HG03280 (cell line): Measurements from ENCODE around the gene TAP1.
A peak's percentile ranks its signal among the peaks of the same experiment; 100 is the strongest.

Experiments used
- ATAC-seq: cut with Tn5 transposase; IDR thresholded peaks from one replicate; pipeline ENCODE4 v1.9.1; 2021; ENCODE audit warnings: mild to moderate bottlenecking, moderate library complexity; ENCODE audit not compliant: unreplicated experiment

Gene TAP1

GRCh38 chr6:32865724-32866443 is 12.4 kb upstream of the TAP1 start:
- ATAC-seq: no peak

GRCh38 chr6:32862725-32863124 is 9.2 kb upstream of the TAP1 start:
- no peak for ATAC-seq

GRCh38 chr6:32860674-32861073 is 7.2 kb upstream of the TAP1 start:
- ATAC-seq: no peak

- ATAC-seq: no peak
Measured at GRCh38 chr6:32858194-32858593, 4.7 kb upstream of the TAP1 start.

- no peak for ATAC-seq
Measured at GRCh38 chr6:32857156-32857891, 3.8 kb upstream of the TAP1 start.

- ATAC-seq: no peak
Measured at GRCh38 chr6:32855467-32856174, 2.1 kb upstream of the TAP1 start.

- peak; percentile 10 for ATAC-seq
Measured at GRCh38 chr6:32854376-32855178, 1.1 kb upstream of the TAP1 start.

GRCh38 chr6:32852844-32853540 is 512 bp downstream of the TAP1 start:
- ATAC-seq: peak; percentile 17

GRCh38 chr6:32852018-32852843 is 1.3 kb downstream of the TAP1 start:
- ATAC-seq: no peak

GRCh38 chr6:32851025-32851424 is 2.5 kb downstream of the TAP1 start:
- ATAC-seq: no peak

GRCh38 chr6:32849126-32849525 is 4.4 kb downstream of the TAP1 start:
- ATAC-seq: no peak

- ATAC-seq: no peak
Measured at GRCh38 chr6:32847795-32848194, 5.7 kb downstream of the TAP1 start.

GRCh38 chr6:32847004-32847403 is 6.5 kb downstream of the TAP1 start:
- ATAC-seq: no peak

- no peak for ATAC-seq
Measured at GRCh38 chr6:32845384-32845884, 8.1 kb downstream of the TAP1 start.

- no peak for ATAC-seq
Measured at GRCh38 chr6:32844839-32845383, 8.6 kb downstream of the TAP1 start.

- ATAC-seq: peak; percentile 70
Measured at GRCh38 chr6:32843979-32844838, 9.3 kb downstream of the TAP1 start, which contains the start of gene PSMB8. PSMB8 (minus strand) TSS chr6:32844047; CDS start chr6:32843996, 51 bp downstream.

- ATAC-seq: no peak
Measured at GRCh38 chr6:32843331-32843978, 10.0 kb downstream of the TAP1 start.
